GM21529 (cell line): Measurements from ENCODE around the gene PARD3.
A peak's percentile ranks its signal among the peaks of the same experiment; 100 is the strongest.
"Not testable (repeated sequence)": the region's sequence is repeated elsewhere in the genome, so short reads cannot be mapped to it uniquely, and the experiment has no call there.

Source experiments
- ATAC-seq: cut with Tn5 transposase; IDR thresholded peaks from one replicate; pipeline ENCODE4 v1.9.1; 2021; ENCODE audit not compliant: unreplicated experiment

The PARD3 gene

GRCh38 chr10:34815185-34816084 is at the start of gene PARD3:
Gene PARD3 (minus strand): TSS chr10:34815296. CDS start chr10:34814995, 301 bp downstream.
- no peak for ATAC-seq

DNA sequence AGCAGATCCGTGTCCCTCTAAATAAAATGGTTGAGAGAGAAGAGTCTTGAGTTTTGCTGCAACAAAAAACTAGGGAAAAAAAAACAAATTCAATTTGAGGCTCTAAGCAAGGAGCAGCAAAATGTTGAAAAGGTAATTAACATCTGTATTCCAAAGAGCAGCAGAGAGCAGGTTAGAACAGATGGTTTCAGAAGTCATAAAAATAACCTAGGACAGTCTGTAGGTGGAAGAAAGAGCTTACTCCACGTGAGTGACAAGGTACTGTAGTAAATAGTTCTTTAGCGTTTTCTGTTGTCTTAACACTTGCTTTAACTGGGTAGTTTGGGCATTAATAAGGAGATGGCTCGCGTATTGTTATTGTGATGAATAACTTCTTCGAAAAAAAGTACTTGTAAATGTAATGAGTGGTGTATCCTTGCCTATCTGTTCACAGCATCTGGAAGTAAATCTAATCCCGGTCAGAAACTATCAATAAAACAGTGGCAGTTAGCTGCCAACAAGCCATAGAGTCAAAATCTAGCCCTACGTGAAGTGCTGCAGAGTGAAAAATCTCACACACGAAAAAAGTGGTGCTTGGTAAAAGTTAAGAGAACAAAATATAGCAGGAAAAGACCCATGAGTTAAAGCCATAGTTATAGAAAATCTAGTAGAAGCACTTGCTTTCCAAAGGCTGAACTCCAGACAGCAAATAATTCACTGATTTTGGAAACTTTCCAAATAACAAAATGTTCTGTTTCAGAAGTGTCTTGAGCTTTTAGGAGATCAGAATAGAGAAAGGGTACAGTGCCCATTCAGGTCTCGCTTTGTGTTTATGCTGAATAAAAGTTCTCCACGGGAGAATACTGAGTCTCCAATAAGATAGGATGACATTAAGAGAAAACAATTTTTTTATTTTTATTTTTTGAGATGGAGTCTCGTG is 49.3 kb upstream of the PARD3 start:
- ATAC-seq: no peak

DNA sequence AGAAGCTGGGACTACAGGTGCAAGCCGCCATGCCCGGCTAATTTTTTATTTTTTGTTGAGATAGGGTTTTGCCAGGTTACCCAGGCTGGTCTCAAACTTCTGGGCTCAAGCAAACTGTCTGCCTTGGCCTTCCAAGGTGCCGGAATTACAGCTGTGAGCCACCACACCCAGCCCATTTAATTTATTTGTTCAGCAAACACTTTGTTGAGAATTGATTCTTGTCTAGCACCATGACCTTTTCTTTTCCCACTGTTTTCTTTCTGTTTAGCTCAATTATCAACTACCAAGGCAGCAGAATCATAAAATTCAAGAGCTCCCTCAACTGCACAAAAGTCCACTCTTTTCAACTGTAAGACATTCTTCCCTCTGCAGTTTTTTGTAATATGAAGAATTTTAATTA is 47.8 kb upstream of the PARD3 start:
- no peak for ATAC-seq

DNA sequence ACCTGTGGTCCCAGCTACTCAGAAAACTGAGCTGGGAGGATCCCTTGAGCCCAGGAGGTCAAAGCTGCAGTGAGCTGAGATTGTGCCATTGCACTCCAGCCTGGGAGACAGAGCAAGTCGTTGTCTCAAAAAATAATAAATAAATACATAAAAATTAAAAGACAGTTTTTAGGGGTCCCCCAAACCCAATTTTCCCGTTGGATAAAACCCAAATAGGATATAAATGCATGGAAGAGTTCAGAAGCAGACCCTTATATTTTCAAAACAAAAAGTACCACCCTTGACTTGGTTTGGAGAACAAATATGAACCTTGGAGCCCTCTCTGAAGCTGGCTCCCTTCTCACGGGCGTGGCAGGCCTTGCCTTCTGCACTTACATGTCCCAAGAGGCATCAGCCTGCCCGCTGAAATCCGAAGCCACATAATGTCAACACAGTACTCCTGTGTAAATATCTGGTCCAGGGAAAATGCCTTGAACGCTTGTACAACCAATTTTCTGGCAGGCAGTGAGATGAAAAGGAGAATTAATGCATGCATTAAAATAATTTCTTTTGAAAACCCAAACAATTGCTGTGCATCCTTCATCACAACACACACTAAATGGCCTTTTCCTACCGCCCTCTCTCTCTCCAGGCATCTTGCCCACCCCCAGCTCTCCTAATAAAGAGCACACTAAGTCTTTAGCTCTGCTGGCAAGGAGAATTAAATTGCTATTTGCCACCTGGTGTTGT is 46.4 kb upstream of the PARD3 start:
- ATAC-seq: no peak

GRCh38 chr10:34859170-34859569 is 44.1 kb upstream of the PARD3 start:
- no peak for ATAC-seq

DNA sequence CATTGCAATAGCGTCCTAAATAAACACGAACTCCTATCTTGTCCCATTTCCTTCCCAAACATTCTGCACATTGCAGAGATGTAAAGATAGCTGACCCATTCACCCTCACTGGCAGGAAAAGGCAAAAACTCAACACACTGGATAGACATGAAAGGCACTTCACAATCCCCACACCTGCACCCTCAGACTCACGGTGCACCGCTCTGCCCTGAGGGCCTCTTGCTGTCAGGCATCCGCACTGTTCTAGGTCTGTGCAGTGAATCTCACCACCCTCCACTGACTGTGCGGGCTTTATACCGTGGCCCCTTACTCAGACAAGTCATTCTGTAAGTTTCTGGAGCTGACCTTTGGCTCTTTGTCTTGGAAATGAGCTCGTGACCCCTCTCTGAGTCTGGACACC is 42.9 kb upstream of the PARD3 start:
- ATAC-seq: no peak

DNA sequence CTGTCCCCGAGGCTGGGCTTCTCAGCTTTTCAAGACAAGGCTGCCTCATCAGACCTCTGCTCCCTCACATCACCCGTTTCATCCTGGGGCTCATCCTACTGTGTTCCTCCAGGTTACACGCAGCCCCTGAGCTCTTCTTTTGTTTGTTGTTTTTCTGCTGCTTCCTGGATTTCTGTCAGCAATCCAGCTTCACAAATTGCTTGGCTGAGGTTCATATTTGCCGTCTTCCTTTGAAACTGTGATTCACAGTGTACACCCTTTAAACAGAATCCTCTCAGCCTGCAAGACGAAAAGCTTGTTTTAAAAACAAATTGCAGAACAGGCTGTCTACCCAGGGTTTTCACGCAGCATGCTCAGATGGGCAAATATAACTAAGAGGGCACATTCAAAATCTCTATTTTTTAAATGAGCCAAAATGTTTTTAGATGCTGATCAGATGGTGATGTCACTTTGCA is 39.1 kb upstream of the PARD3 start:
- ATAC-seq: no peak

- ATAC-seq: no peak
Measured at GRCh38 chr10:34853357-34853756, 38.3 kb upstream of the PARD3 start.

GRCh38 chr10:34850558-34850957 is 35.5 kb upstream of the PARD3 start:
- no peak for ATAC-seq

GRCh38 chr10:34850036-34850435 is 34.9 kb upstream of the PARD3 start:
- no peak for ATAC-seq

- no peak for ATAC-seq
Measured at GRCh38 chr10:34845070-34845469, 30.0 kb upstream of the PARD3 start.

GRCh38 chr10:34844448-34844847 is 29.4 kb upstream of the PARD3 start:
- no peak for ATAC-seq

- not testable (repeated sequence) for ATAC-seq
Measured at GRCh38 chr10:34843470-34843869, 28.4 kb upstream of the PARD3 start.

GRCh38 chr10:34838366-34838900 is 23.3 kb upstream of the PARD3 start:
- ATAC-seq: no peak

DNA sequence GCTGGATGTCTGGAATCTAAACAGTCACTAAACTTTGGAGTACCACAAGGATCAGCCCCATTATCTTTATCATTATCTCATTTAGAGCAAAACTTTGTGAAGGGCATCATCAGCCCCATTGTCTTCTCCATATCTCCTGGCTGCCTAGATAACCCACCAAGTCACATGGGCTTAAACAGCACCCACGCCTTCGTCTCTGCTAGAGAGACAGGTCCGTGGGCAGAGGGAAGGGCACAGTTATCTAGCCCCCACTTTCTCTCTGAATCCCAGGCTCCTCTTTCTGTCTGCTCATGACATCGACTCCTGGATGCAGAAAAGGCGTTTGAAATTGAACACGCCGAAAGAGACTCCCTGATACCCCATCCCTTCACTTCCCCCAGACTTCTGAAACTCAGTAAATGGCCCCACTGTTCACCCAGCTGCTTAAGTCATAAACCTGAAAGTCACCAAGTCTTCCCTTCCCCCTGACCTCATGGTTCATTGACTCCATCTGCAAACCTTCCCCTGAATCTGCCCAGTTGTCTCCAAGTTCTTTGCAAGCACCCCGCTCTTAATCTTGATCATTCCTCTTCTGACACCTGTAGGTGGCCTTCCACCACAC is 20.9 kb upstream of the PARD3 start:
- ATAC-seq: peak; percentile 61

DNA sequence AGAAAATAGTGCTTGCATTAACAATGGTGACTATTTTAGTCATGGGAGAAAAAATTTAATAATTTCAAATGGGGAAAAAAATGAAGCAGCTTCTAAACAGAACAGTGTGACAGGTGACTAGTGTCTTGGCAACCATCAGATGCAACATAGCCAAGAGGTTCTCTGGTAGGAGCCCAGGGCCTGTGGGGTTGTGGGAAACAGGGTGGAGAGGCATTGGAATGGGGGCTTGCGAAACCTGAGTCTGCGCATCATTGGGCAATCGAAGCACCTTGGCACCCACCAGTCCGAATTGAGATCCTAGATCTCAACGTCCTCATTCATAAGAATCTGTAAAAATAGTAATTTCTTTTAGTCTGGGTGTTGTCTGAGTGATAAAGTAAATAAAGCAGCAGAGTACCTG is 19.2 kb upstream of the PARD3 start:
- no peak for ATAC-seq

GRCh38 chr10:34830217-34830822 is 15.2 kb upstream of the PARD3 start:
- ATAC-seq: no peak

GRCh38 chr10:34826857-34827766 is 12.0 kb upstream of the PARD3 start:
- ATAC-seq: no peak

DNA sequence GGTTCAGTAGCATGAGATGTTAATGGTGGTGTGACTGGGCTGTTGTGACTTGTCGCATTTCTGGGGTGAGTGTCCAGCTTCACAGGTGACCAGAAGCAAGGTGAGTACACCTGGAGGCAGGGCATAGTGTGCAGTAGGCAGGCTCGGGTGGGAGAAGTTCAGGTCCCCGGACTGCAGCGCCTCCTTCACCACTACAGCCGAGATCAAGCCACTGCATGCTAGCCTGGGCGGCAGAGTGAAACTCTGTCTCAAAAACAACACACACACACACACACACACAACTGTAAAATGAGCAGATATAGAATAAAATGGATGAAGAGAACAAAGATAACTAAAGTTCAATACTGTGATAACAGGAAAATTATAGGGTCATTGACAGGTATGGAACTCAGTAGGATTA is 11.1 kb upstream of the PARD3 start:
- ATAC-seq: no peak
